Esophagus muscularis mucosa (tissue), 3 donors: ENCODE results near the gene RIMS1.

Source experiments
- POLR2AphosphoS5 ChIP-seq, 2 donors: sonication (generic); formaldehyde crosslinking; IDR thresholded peaks; one replicate each; pipeline ENCODE4 v1.6.1; 2017; ENCODE audit warnings: antibody characterized with exemption in 2 of 2
- TF ChIP-seq, protein P1 (sequence below), 3 experiments: fragments of 200-600 bp in 2 of 3; fragments of 450-650 bp in 1 of 3; sonication (generic) in 2 of 3; IDR thresholded peaks; one replicate each; pipeline ENCODE4 v1.5.1; 2017 to 2019; ENCODE audit warnings: antibody characterized with exemption in 3 of 3, mild to moderate bottlenecking in 2 of 3, moderate library complexity in 1 of 3

DNA sequence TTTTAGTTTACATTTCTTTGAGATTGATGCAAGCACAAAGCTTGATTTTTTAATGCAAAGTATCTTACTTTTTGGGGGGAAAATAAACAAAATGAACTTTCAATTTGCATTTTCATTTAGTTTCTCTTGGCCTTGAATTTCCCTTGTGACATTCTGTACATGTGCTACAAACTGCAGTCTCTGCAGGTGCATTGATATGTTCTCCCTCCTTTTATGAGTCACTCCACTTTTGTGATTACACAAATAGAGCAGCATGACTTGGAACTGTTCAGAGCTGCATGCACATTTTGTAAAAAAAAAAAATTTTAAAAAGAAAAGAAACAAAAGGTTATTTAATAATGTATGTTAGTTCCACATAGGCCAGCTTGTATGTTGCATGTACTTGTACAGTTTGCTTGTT, 515.5 kb downstream of the RIMS1 start:
- TF ChIP-seq, protein P1, sequence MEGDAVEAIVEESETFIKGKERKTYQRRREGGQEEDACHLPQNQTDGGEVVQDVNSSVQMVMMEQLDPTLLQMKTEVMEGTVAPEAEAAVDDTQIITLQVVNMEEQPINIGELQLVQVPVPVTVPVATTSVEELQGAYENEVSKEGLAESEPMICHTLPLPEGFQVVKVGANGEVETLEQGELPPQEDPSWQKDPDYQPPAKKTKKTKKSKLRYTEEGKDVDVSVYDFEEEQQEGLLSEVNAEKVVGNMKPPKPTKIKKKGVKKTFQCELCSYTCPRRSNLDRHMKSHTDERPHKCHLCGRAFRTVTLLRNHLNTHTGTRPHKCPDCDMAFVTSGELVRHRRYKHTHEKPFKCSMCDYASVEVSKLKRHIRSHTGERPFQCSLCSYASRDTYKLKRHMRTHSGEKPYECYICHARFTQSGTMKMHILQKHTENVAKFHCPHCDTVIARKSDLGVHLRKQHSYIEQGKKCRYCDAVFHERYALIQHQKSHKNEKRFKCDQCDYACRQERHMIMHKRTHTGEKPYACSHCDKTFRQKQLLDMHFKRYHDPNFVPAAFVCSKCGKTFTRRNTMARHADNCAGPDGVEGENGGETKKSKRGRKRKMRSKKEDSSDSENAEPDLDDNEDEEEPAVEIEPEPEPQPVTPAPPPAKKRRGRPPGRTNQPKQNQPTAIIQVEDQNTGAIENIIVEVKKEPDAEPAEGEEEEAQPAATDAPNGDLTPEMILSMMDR (IDR thresholded peaks at IDR 0.05) = no peak
- TF ChIP-seq POLR2AphosphoS5 (IDR thresholded peaks at IDR 0.05) = no peak
